Stimulated activated CD4-positive, alpha-beta T cell treated with anti-CD3 and anti-CD28 coated beads, TNF-alpha, amount 100 ng/mL, for 24 hours (primary cell): ENCODE measurements around the gene MOB4.
"Not testable (repeated sequence)": the region's sequence is repeated elsewhere in the genome, so short reads cannot be mapped to it uniquely, and the experiment has no call there.

ENCODE experiments used
- DNase-seq, 3 experiments: peaks; one replicate each; pipeline ENCODE4 v3.0.0-alpha.2; 2020; ENCODE audit warnings: low read depth in 3 of 3

MOB4 gene

GRCh38 chr2:197514754-197515153, 1.1 kb upstream of the MOB4 start:
- DNase-seq: no peak

GRCh38 chr2:197515315-197515738, 539 bp upstream of the MOB4 start:
- DNase-seq: no peak

- no peak for DNase-seq
These were observed 511 bp downstream of the MOB4 start for GRCh38 chr2:197516393-197516761.

- DNase-seq: no peak
These were observed 1.3 kb downstream of the MOB4 start for GRCh38 chr2:197517150-197517549.

- no peak for DNase-seq
These were observed 22.5 kb downstream of the MOB4 start for GRCh38 chr2:197538412-197538811.

GRCh38 chr2:197539734-197540133, 23.9 kb downstream of the MOB4 start:
- DNase-seq: no peak

GRCh38 chr2:197543206-197543605, 27.3 kb downstream of the MOB4 start:
- DNase-seq: no peak

GRCh38 chr2:197547163-197547900, 31.5 kb downstream of the MOB4 start:
- DNase-seq: no peak

GRCh38 chr2:197548582-197548981, 32.7 kb downstream of the MOB4 start:
- no peak for DNase-seq

- not testable (repeated sequence) for DNase-seq
These were observed 35.4 kb downstream of the MOB4 start for GRCh38 chr2:197551260-197551659.

GRCh38 chr2:197555467-197555866, 39.6 kb downstream of the MOB4 start:
- no peak for DNase-seq

- DNase-seq: no peak
These were observed 40.6 kb downstream of the MOB4 start for GRCh38 chr2:197556456-197556855.

- no peak for DNase-seq
These were observed 42.5 kb downstream of the MOB4 start for GRCh38 chr2:197558393-197558792.

- DNase-seq: no peak
These were observed 43.8 kb downstream of the MOB4 start for GRCh38 chr2:197559681-197560080.

- no peak for DNase-seq
These were observed 44.3 kb downstream of the MOB4 start for GRCh38 chr2:197560146-197560665.

GRCh38 chr2:197571627-197572271, 55.9 kb downstream of the MOB4 start:
- DNase-seq: no peak

- DNase-seq: no peak
These were observed 57.7 kb downstream of the MOB4 start for GRCh38 chr2:197573608-197574007.

GRCh38 chr2:197575987-197576386, 60.1 kb downstream of the MOB4 start:
- DNase-seq: no peak

- no peak for DNase-seq
These were observed 60.8 kb downstream of the MOB4 start for GRCh38 chr2:197576631-197577030.

- DNase-seq: no peak
These were observed 61.6 kb downstream of the MOB4 start for GRCh38 chr2:197577446-197577845.

- not testable (repeated sequence) for DNase-seq
These were observed 62.4 kb downstream of the MOB4 start for GRCh38 chr2:197578294-197578693.

- not testable (repeated sequence) for DNase-seq
These were observed 64.3 kb downstream of the MOB4 start for GRCh38 chr2:197580166-197580565.

GRCh38 chr2:197587255-197587654, 71.4 kb downstream of the MOB4 start:
- not testable (repeated sequence) for DNase-seq
